NCI-H345 treated with DMSO at 0.1 percent for 48 hours (cell line): ENCODE data around the gene GCG.
A peak's percentile ranks its signal among the peaks of the same experiment; 100 is the strongest.

ENCODE experiments used
- DNase-seq: peaks from one replicate; lab custom pipeline; 2025; ENCODE audit not compliant: unreplicated experiment; lab: John Stamatoyannopoulos, UW

GCG gene

GRCh38 chr2:162149940-162150339, 2.1 kb downstream of the GCG start:
- no peak for DNase-seq

- DNase-seq = no peak
These were observed 2.6 kb downstream of the GCG start for GRCh38 chr2:162149466-162149865.

DNA sequence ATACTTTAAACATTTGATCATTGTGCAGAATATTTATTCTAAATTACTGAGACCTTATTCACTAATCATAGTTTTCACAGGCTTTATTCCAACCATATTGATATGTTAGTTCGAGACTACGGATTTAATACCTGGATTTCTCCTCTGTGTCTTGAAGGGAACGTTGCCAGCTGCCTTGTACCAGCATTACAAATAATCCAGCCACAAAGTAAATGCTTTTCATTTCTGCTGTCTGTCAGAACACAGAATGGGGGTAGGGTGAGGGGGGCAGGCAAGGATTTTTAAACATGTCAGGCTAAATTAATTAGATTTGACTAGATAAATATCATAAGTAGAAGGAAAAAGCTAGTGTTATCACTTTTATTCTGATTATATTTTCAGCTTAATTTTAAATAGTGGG, 3.1 kb downstream of the GCG start:
- no peak for DNase-seq

GRCh38 chr2:162143969-162144368, 8.1 kb downstream of the GCG start:
- DNase-seq = no peak

DNA sequence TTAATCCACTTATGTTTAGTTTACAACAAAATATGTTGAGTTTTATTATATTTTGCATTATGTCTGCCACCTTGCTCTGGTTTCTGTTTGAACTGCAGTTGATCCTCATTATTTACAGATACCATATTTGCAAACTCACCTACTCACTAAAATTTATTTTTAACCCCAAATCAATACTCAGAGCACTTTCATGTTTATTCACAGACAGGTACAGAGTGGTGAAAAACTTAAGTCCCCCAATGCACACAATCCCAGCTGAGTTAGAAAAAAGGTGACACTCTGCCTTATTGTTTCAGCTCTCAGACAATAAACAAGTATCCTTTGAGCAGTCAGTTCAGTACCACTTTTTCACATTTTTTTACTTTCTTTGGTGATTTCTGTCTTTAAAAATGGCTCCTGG, 13.7 kb downstream of the GCG start:
- no peak for DNase-seq

GRCh38 chr2:162127422-162127821, 24.6 kb downstream of the GCG start:
- DNase-seq = no peak

GRCh38 chr2:162126527-162126926, 25.5 kb downstream of the GCG start:
- DNase-seq = no peak

GRCh38 chr2:162126111-162126519, 25.9 kb downstream of the GCG start:
- DNase-seq = no peak

GRCh38 chr2:162125138-162125537, 26.9 kb downstream of the GCG start:
- DNase-seq = no peak

GRCh38 chr2:162123806-162124758, 28.0 kb downstream of the GCG start:
- peak; percentile 34 for DNase-seq

- DNase-seq = no peak
These were observed 33.6 kb downstream of the GCG start for GRCh38 chr2:162118166-162119031.

- no peak for DNase-seq
These were observed 35.7 kb downstream of the GCG start for GRCh38 chr2:162116352-162116751.

DNA sequence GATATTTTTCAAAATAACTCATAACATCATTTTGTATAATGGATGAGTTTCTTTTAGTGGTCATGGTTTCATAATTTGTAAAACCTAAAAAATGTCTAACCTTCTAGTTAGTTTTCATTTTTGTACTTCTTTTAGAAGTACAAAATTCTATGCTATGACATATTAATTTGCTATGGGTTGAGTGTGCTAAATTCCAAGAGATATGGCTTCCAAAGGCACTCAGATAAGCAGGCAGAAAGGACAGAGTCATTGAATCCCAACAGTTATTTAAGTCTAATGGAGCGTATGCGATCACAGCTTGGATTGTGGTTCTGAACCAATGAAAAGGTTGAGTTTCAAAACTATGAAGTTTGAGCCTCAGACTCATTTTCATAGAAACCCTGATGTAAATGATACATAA, 37.0 kb downstream of the GCG start:
- no peak for DNase-seq

DNA sequence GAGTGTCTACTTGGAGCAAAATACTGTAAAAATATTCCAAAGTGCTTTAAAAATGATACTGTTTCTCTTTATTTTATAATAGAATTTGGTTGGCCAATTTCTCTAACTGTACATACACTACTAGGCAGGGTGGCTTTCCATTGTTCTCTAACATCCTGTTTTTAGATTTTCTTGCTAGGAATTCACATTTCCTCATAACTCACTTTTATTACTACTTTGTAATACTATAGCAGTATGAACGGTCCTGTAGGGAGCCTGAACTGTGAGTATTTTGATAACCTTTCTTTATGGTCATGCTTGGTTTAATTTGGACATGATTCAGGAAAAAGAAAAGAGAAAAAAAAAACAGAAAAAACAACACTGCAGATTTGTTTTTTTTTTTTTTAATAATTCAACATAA, 37.8 kb downstream of the GCG start:
- no peak for DNase-seq

DNA sequence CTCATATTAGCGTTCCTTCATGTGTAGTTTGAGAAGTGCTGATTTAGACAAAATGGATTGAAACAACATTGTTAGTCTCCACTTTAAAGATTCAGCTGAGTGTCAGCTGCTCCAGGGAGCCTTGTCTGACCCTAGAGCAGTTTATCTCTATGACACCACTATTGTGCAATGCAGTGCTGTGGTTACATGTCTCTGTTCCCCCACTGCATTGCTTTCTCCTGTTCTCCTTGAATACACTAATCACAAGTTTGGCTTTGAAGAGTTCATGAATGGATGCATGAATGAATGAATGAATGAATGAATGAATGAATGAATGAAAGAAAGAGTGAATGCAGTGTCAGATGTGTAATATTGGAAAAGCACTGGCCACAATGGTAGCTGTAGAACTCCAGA, 38.3 kb downstream of the GCG start:
- DNase-seq = no peak

DNA sequence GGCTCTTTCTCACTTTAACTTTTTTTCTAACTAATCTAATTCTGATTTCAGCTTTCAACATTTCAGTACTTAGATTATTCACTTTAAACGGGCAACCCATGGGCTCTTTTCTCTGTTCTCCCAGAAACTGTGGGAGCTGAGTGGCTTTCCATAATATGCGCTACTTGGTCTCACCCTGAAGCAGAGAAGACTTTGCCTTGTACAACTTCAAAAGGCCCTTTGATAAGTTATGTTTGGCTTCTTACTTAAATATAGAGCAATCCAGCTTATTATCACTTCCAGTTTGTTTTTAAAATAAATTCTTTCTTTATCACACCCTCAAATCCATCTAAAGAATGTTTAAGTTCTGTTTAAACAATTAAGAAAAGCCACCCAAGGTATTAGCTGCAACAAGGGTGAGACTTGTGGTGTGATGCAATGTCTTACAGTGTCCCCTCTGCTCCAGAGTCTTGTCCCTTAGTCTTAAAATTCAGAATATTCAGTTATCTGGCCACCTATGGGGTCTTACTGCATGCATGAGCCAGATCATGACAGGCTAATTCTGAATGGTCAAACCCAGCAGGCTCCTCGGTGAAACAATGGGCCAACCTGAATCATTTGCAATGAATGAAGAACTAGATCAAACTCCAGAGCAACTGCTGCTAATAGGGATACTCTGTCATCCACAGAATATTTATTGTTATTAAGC, 38.8 kb downstream of the GCG start:
- DNase-seq = no peak

GRCh38 chr2:162111958-162112850, 39.8 kb downstream of the GCG start:
- no peak for DNase-seq

- DNase-seq = no peak
These were observed 44.6 kb downstream of the GCG start for GRCh38 chr2:162107361-162107901.

GRCh38 chr2:162106746-162107145, 45.3 kb downstream of the GCG start:
- DNase-seq = no peak

GRCh38 chr2:162106146-162106551, 45.9 kb downstream of the GCG start:
- DNase-seq = no peak
